ENCODE data around the gene CAMTA1.

CAMTA1 gene

DNA sequence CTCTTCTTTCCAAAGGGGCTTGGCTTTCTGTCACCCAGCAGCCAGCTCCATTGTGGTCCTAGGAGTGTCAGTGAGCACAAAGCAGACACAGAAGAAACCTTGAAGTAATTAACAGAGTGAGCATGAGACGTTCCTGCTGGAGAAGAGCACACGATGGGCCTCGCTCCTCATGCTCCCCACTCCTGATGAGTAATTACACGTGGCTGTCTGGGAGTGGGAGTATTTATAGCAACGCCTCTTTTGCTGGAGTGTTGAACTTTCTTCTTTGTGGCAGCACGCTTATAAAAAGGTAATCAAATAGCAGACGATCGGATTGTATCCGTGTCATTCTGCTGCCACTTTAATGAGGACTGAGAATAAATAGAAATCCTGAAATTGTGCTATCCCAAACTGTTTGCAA is 185.8 kb downstream of the CAMTA1 start:
- Histone ChIP-seq H3K4me3 (ENCODE audit: insufficient read depth, low read depth, low read length) (no peak overlapping the region), H3K4me1 (ENCODE audit: control insufficient read depth, insufficient read depth, low read length) (peaks cover 6% of the 10 kb centered on the region), H3K27ac (ENCODE audit: insufficient read depth, low read depth, low read length, poor library complexity, severe bottlenecking) (no peak overlapping the region), H3K27me3 (ENCODE audit: control insufficient read depth, insufficient read depth, low read length, poor library complexity, severe bottlenecking) (no peaks in the 10 kb centered on the region), H3K36me3 (ENCODE audit: control insufficient read depth, insufficient read depth, low read length) (no peaks in the 10 kb centered on the region), H3K9me3 (ENCODE audit: control insufficient read depth, low read length) (no peaks in the 10 kb centered on the region)
- 87 to 89% methylated on average over 9 of the region's 9 CpGs for WGBS, 2 experiments

DNA sequence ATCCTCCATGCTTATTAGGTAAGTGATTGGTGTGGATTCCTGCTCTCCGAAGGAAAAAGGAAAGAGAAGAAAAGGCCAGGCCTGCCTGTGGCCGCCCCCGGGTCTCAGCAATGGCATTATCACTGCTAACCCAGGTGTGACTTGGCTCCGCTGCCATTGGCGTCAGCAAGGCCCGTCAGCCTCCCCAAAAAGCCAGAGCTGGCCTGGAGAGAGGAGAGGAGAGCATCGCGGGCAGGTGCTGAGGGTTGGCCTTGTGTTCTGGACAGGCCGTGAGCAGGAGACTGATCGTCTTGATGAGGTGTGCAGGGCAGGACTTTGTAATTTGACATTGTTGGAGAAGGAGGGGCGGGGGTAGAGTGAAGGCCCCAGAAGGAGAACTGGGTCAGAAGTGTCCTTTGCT is 186.4 kb downstream of the CAMTA1 start:
- Histone ChIP-seq H3K9me3 (ENCODE audit: control insufficient read depth, low read length) (no peaks in the 10 kb centered on the region), H3K4me3 (ENCODE audit: insufficient read depth, low read depth, low read length) (no peak overlapping the region), H3K36me3 (ENCODE audit: control insufficient read depth, insufficient read depth, low read length) (no peaks in the 10 kb centered on the region), H3K27ac (ENCODE audit: insufficient read depth, low read depth, low read length, poor library complexity, severe bottlenecking) (no peak overlapping the region), H3K4me1 (ENCODE audit: control insufficient read depth, insufficient read depth, low read length) (peaks cover 6% of the 10 kb centered on the region), H3K27me3 (ENCODE audit: control insufficient read depth, insufficient read depth, low read length, poor library complexity, severe bottlenecking) (no peaks in the 10 kb centered on the region)
- WGBS, 2 experiments = 88 to 90% methylated on average over 11 of the region's 11 CpGs

DNA sequence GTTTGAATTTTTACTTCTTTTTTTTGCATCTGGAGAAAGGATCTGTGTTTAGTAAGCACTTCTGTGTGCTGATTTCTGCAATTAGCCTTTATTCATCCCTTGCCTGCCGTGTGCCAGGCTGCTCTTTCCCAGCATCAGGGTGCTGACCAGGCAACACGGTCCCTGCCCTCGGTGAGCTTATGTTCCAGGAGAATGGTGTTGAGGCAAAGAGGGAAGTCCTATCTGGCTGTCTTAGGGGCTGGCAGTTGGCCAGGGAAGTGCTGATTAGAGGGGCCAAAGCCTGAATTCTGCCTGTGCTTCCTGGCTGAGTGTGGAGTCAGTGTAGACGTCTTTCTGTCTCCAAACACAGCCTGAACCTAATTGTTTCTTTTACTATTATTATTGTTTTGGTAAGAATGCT is 187.1 kb downstream of the CAMTA1 start:
- H3K27me3 ChIP-seq (ENCODE audit: control insufficient read depth, insufficient read depth, low read length, poor library complexity, severe bottlenecking) = no peaks in the 10 kb centered on the region
- H3K36me3 ChIP-seq (ENCODE audit: control insufficient read depth, insufficient read depth, low read length) = no peaks in the 10 kb centered on the region
- no peaks in the 10 kb centered on the region for H3K9me3 ChIP-seq (ENCODE audit: control insufficient read depth, low read length)
- H3K4me3 ChIP-seq (ENCODE audit: insufficient read depth, low read depth, low read length) = no peak overlapping the region
- H3K4me1 ChIP-seq (ENCODE audit: control insufficient read depth, insufficient read depth, low read length) = peaks cover 6% of the 10 kb centered on the region
- 87 to 97% methylated on average over 4 of the region's 4 CpGs for WGBS, 2 experiments
- H3K27ac ChIP-seq (ENCODE audit: insufficient read depth, low read depth, low read length, poor library complexity, severe bottlenecking) = no peak overlapping the region

DNA sequence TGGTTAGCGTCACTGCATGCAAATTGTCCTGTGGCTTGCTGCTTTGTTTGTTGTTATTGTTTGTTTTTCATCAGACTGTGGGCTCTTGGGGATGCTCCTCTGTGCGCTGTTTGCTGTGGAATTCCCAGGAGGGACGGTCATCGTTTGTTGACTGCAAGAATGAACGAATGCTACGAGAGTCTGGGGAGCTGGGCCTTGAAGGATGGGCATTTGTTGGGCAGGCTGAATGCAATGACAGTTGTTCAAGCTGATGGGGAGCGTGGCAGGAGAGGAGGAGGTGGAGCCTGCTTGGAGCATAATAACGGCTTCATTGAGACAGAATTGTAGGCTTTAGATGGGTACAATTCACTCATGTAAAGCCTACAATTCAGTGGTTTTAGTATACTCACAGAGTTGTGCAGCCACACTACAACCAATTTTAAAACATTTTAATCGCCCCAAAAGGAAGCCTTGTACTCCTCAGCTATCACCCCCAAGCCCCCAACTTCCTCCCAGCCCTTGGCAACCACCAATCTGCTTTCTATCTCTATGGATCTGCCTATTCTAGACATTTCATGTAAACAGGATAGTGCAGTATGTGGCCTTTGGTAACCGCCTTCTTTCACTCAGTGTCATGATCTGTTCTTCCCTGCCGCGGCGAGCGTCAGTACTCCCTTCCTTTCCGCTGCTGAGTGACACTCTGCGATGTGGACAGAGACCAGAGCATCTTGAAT is 190.2 kb downstream of the CAMTA1 start:
- no peak overlapping the region for H3K27ac ChIP-seq (ENCODE audit: insufficient read depth, low read depth, low read length, poor library complexity, severe bottlenecking)
- no peaks in the 10 kb centered on the region for H3K9me3 ChIP-seq (ENCODE audit: control insufficient read depth, low read length)
- H3K4me1 ChIP-seq (ENCODE audit: control insufficient read depth, insufficient read depth, low read length) = peaks cover 6% of the 10 kb centered on the region
- no peaks in the 10 kb centered on the region for H3K36me3 ChIP-seq (ENCODE audit: control insufficient read depth, insufficient read depth, low read length)
- WGBS, 2 experiments = 92 to 93% methylated on average over 16 of the region's 16 CpGs
- no peak overlapping the region for H3K4me3 ChIP-seq (ENCODE audit: insufficient read depth, low read depth, low read length)
- H3K27me3 ChIP-seq (ENCODE audit: control insufficient read depth, insufficient read depth, low read length, poor library complexity, severe bottlenecking) = no peaks in the 10 kb centered on the region

DNA sequence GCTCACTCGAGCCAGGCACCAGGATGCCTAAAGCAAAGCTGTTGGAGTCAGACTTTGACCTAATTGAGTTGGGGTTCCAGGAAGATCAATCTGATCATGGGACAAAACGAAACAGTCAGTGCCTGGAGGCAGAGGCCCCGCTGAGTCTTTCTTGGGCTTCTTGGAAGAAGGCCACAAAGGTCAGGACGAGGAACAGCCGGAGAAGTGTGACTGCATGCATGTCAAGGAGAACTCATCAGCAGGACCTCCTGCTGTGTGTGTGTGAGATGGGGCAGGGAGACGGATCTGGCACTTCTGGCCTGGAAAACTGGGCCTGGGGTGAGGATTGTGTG is 190.8 kb downstream of the CAMTA1 start:
- H3K9me3 ChIP-seq (ENCODE audit: control insufficient read depth, low read length) = no peaks in the 10 kb centered on the region
- no peak overlapping the region for H3K27ac ChIP-seq (ENCODE audit: insufficient read depth, low read depth, low read length, poor library complexity, severe bottlenecking)
- peaks cover 5% of the 10 kb centered on the region for H3K4me1 ChIP-seq (ENCODE audit: control insufficient read depth, insufficient read depth, low read length)
- no peak overlapping the region for H3K4me3 ChIP-seq (ENCODE audit: insufficient read depth, low read depth, low read length)
- H3K27me3 ChIP-seq (ENCODE audit: control insufficient read depth, insufficient read depth, low read length, poor library complexity, severe bottlenecking) = no peaks in the 10 kb centered on the region
- H3K36me3 ChIP-seq (ENCODE audit: control insufficient read depth, insufficient read depth, low read length) = no peaks in the 10 kb centered on the region
- 81 to 87% methylated on average over 6 of the region's 6 CpGs for WGBS, 2 experiments

DNA sequence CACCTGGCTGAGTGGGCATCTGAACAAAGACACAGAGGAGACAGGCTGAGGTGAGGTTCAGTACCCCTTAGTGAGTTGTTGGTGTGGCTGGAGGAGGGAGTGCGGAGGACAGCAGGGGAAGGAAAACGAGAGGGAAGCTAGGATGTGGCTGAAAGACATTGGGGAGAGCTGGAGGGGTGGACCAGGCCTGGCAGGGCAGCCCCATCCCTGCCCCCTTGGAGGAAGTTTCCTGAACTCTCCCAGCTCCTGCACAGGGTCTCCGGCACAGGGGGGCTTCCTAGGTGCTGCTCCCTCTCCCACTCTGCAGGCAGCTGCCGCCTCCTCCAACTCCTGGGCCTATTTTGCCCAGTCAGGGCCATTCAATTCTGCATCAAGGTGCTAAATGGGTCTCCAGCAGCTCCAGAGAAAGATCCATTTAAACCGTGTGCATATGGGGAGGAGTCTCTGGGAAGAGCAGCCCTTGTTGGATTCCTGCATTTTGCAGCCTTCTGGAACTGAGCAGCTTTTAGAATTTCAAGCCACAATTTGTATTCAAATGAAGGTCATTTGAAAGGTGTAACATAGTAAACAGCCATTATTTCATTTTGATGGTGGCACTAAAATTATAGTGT is 193.9 kb downstream of the CAMTA1 start:
- Histone ChIP-seq H3K4me1 (ENCODE audit: control insufficient read depth, insufficient read depth, low read length) (no peaks in the 10 kb centered on the region), H3K36me3 (ENCODE audit: control insufficient read depth, insufficient read depth, low read length) (no peaks in the 10 kb centered on the region), H3K27ac (ENCODE audit: insufficient read depth, low read depth, low read length, poor library complexity, severe bottlenecking) (no peak overlapping the region), H3K9me3 (ENCODE audit: control insufficient read depth, low read length) (no peaks in the 10 kb centered on the region), H3K4me3 (ENCODE audit: insufficient read depth, low read depth, low read length) (no peak overlapping the region), H3K27me3 (ENCODE audit: control insufficient read depth, insufficient read depth, low read length, poor library complexity, severe bottlenecking) (no peaks in the 10 kb centered on the region)
- WGBS, 2 experiments = 44 to 54% methylated on average over 5 of the region's 5 CpGs

DNA sequence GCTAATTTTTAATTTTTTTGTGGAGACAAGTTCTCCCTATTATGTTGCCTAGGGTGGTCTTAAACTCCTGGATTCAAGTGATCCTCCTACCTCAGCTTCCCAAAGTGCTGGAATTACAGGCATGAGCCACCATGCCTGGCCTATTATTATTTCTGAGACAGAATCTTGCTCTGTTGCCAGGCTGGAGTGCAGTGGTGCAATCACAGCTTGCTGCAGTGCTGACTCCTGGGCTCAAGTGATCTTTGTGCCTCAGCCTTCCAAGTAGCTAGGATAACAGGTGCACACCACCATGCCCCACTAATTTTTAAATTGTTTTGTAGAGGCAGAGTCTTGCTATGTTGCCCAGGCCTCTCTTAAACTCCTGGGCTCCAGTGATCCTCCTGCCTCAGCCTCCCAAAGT is 196.3 kb downstream of the CAMTA1 start:
- no peaks in the 10 kb centered on the region for H3K9me3 ChIP-seq (ENCODE audit: control insufficient read depth, low read length)
- no peak overlapping the region for H3K27ac ChIP-seq (ENCODE audit: insufficient read depth, low read depth, low read length, poor library complexity, severe bottlenecking)
- peaks cover 16% of the 10 kb centered on the region for H3K4me1 ChIP-seq (ENCODE audit: control insufficient read depth, insufficient read depth, low read length)
- H3K27me3 ChIP-seq (ENCODE audit: control insufficient read depth, insufficient read depth, low read length, poor library complexity, severe bottlenecking) = no peaks in the 10 kb centered on the region
- H3K4me3 ChIP-seq (ENCODE audit: insufficient read depth, low read depth, low read length) = no peak overlapping the region
- H3K36me3 ChIP-seq (ENCODE audit: control insufficient read depth, insufficient read depth, low read length) = no peaks in the 10 kb centered on the region

DNA sequence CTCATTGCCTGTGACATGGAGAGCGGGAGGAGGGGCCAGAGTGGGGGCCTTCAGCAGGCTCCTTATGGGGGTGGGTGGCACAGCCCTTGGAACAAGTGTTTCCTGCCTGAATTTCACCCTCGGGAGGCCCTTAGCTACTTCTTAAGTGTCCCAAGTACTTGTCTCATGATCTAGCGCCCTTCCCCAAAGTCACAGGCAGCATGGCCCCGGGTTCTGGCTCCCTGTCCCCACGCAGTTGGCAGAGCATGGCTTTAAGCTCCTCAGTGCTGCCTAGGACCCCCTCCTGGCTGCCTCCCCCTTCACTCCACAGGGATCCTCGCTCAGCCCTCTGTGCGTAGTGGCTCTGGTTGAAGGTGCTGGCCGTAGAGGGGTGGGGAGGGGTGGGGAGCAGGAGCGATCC is 197.2 kb downstream of the CAMTA1 start:
- no peaks in the 10 kb centered on the region for H3K9me3 ChIP-seq (ENCODE audit: control insufficient read depth, low read length)
- H3K36me3 ChIP-seq (ENCODE audit: control insufficient read depth, insufficient read depth, low read length) = no peaks in the 10 kb centered on the region
- WGBS, 2 experiments = 93 to 95% methylated on average over 9 of the region's 9 CpGs
- no peak overlapping the region for H3K4me3 ChIP-seq (ENCODE audit: insufficient read depth, low read depth, low read length)
- H3K27me3 ChIP-seq (ENCODE audit: control insufficient read depth, insufficient read depth, low read length, poor library complexity, severe bottlenecking) = no peaks in the 10 kb centered on the region
- H3K27ac ChIP-seq (ENCODE audit: insufficient read depth, low read depth, low read length, poor library complexity, severe bottlenecking) = no peak overlapping the region
- H3K4me1 ChIP-seq (ENCODE audit: control insufficient read depth, insufficient read depth, low read length) = peaks cover 16% of the 10 kb centered on the region

DNA sequence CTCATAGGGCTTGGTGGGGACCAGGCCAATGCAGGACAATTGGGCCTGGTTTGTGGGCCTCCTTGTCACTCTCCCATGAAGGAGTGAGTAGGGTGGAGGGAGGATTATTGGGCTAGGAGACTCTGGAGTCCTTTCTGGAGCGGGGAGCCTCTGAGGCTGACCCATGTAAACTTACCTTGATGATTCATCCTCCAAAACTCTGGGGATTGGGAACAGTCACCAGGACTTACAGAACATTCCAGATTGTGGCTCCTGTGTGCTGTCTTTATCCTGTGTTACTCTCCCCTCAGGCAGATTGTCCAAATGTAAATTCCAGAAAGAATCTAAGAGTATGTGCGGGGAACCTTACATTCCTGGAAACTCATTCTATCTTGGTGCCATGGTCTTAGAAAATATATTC is 197.6 kb downstream of the CAMTA1 start:
- H3K27me3 ChIP-seq (ENCODE audit: control insufficient read depth, insufficient read depth, low read length, poor library complexity, severe bottlenecking) = no peaks in the 10 kb centered on the region
- peaks cover 16% of the 10 kb centered on the region for H3K4me1 ChIP-seq (ENCODE audit: control insufficient read depth, insufficient read depth, low read length)
- WGBS, 2 experiments = 94 to 98% methylated on average over 2 of the region's 2 CpGs

DNA sequence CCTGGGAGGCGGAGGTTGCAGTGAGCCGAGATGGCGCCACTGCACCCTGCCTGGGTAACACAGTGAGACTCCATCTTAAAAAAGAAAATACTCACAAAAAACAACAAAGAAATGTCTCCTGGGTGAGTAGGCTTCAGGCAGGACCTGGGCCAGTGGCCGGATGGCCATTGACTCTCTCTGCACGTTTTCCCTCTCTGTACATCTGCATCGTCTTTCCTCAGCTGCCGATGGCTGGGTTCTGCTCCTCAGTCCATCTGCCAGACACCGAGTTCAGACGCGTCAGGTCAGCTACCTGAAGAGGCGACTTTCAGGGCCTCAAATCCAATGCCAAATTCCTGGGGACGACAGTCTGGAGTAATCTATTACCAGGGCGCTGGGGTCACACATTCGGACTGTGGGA is 199.3 kb downstream of the CAMTA1 start:
- WGBS, 2 experiments = 92 to 93% methylated on average over 14 of the region's 14 CpGs
- H3K36me3 ChIP-seq (ENCODE audit: control insufficient read depth, insufficient read depth, low read length) = no peaks in the 10 kb centered on the region
- peaks cover 20% of the 10 kb centered on the region for H3K4me1 ChIP-seq (ENCODE audit: control insufficient read depth, insufficient read depth, low read length)
- no peak overlapping the region for H3K4me3 ChIP-seq (ENCODE audit: insufficient read depth, low read depth, low read length)
- no peak overlapping the region for H3K27ac ChIP-seq (ENCODE audit: insufficient read depth, low read depth, low read length, poor library complexity, severe bottlenecking)
- no peaks in the 10 kb centered on the region for H3K27me3 ChIP-seq (ENCODE audit: control insufficient read depth, insufficient read depth, low read length, poor library complexity, severe bottlenecking)
- no peaks in the 10 kb centered on the region for H3K9me3 ChIP-seq (ENCODE audit: control insufficient read depth, low read length)

More for the DNA sequence above, 197.6 kb downstream of the CAMTA1 start:
- Histone ChIP-seq H3K4me3 (ENCODE audit: insufficient read depth, low read depth, low read length) (no peak overlapping the region), H3K27ac (ENCODE audit: insufficient read depth, low read depth, low read length, poor library complexity, severe bottlenecking) (no peak overlapping the region), H3K36me3 (ENCODE audit: control insufficient read depth, insufficient read depth, low read length) (no peaks in the 10 kb centered on the region), H3K9me3 (ENCODE audit: control insufficient read depth, low read length) (no peaks in the 10 kb centered on the region)
